ENCODE data around the gene PHTF2. TPM values are rescaled to one million over a fixed set of nuclear protein-coding genes. Genes with fewer than 3 reads are reported as not detected.

Gene PHTF2
- total and polyA plus RNA-seq, 2 experiments from 2014 or later: 13.3 to 26.9 TPM

DNA sequence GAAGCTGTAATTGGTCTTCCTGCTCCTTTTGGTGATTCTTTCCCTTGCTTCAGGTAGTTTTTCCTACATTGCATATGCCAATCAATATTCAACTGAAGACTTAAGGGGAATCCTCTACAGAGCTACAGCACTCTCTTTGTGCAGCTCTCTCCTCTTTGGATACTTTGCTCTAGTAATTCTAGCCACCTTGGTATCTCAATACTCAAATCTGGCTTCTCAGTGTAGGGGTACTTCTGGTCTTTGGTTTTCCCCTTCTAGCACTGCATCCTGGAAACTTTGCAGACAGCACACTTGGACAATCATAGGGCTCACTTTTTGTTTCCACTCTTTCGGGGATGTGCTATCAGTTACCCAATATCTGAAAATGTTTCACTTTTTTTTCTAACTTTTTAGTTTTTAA is 9.9 kb downstream of the PHTF2 start:
- H3K4me3 ChIP-seq: no peak overlapping the region

DNA sequence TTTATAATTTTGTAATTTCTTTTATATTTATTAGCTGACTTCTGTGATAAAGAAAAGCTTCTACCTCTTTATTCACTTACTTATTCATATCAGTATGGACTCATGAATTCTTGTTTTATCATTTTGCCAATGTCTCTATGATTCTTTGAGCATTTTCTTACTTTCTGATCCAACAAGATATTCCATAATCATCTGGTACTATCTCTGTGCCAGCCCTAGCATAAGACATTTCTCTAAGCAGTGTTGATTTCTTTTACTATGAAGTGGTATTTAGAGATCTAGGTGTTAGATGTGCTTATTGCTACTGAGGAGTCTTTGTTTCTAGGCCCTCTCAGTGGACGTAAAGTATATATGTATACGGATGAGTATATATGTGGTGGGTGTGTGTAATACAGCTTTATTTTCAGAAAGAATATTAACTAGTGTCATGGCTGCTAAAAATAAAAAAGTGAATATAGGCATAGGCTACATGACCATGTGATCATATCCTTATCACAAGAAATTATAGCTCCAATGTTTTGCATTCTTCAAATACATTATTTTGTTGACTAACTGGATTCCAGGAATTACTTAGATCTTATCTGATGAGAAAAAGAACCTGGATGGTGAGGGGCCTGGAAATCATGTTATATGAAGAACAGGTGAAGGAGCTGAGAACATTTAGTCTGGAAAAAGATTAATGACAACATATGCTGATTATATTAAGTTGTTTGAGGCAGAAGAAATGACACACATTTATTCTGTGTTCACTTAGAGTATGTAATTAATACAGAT is 13.1 kb downstream of the PHTF2 start:
- peaks cover 83% of the 10 kb centered on the region for H3K79me2 ChIP-seq

More for the DNA sequence above, 9.9 kb downstream of the PHTF2 start:
- H3K36me3 ChIP-seq (replicated peaks; ENCODE audit: insufficient read depth, low read depth): no peaks in the 10 kb centered on the region
- no peaks in the 10 kb centered on the region for H3K9me2 ChIP-seq (replicated peaks; ENCODE audit: insufficient read depth)
- H3K79me2 ChIP-seq: peaks cover 91% of the 10 kb centered on the region
- no peak for DNase-seq (ENCODE audit: low spot score)
- no peaks in the 10 kb centered on the region for H3K27me3 ChIP-seq
- no peak overlapping the region for H2AFZ ChIP-seq
- no peaks in the 10 kb centered on the region for H4K20me1 ChIP-seq (ENCODE audit: insufficient read depth, poor library complexity, severe bottlenecking)
- H3K4me1 ChIP-seq (ENCODE audit: insufficient read depth): peaks cover 8% of the 10 kb centered on the region
- TF ChIP-seq EZH2phosphoT487 (IDR thresholded peaks at IDR 0.05; ENCODE audit: low read depth, severe bottlenecking, unreplicated experiment) (no peak), EZH2 (IDR thresholded peaks at IDR 0.05; ENCODE audit: borderline replicate concordance) (no peak)
- TF ChIP-seq, protein P1, sequence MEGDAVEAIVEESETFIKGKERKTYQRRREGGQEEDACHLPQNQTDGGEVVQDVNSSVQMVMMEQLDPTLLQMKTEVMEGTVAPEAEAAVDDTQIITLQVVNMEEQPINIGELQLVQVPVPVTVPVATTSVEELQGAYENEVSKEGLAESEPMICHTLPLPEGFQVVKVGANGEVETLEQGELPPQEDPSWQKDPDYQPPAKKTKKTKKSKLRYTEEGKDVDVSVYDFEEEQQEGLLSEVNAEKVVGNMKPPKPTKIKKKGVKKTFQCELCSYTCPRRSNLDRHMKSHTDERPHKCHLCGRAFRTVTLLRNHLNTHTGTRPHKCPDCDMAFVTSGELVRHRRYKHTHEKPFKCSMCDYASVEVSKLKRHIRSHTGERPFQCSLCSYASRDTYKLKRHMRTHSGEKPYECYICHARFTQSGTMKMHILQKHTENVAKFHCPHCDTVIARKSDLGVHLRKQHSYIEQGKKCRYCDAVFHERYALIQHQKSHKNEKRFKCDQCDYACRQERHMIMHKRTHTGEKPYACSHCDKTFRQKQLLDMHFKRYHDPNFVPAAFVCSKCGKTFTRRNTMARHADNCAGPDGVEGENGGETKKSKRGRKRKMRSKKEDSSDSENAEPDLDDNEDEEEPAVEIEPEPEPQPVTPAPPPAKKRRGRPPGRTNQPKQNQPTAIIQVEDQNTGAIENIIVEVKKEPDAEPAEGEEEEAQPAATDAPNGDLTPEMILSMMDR (IDR thresholded peaks at IDR 0.05; ENCODE audit: poor library complexity): no peak
- WGBS (ENCODE audit: low lambda C conversion rate, missing lambda C conversion rate): 93% methylated on average over 1 of the region's 1 CpG
- peaks cover 20% of the 10 kb centered on the region for H3K9me3 ChIP-seq (ENCODE audit: low read depth)
- no peak overlapping the region for H3K4me2 ChIP-seq
- no peak overlapping the region for H3K27ac ChIP-seq

DNA sequence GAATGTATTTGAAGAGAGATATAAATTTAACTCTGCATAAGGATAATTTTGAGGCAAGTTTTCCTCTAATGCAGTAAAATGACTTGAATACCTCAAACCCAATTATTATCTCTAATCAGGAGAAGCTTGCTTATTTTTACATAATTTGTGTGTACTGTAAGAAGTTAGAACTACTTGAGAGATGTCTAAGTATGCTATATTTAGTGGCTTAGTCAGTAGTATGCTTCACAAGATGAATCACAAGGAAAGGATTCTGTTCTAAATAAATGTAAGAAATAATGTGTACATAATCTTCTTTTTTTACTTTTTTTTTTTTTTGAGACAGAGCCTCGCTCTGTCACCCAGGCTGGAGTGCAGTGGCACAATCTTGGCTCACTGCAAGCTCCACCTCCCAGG is 13.7 kb downstream of the PHTF2 start:
- 100% methylated on average over 1 of the region's 1 CpG for WGBS (ENCODE audit: low lambda C conversion rate, missing lambda C conversion rate)

More for the DNA sequence above, 13.1 kb downstream of the PHTF2 start:
- H3K4me2 ChIP-seq: no peak overlapping the region
- H3K4me1 ChIP-seq (ENCODE audit: insufficient read depth): peaks cover 8% of the 10 kb centered on the region
- H3K4me3 ChIP-seq: no peak overlapping the region
- WGBS (ENCODE audit: low lambda C conversion rate, missing lambda C conversion rate): 79% methylated on average over 2 of the region's 2 CpGs
- H2AFZ ChIP-seq: no peak overlapping the region
- no peaks in the 10 kb centered on the region for H4K20me1 ChIP-seq (ENCODE audit: insufficient read depth, poor library complexity, severe bottlenecking)
- H3K27me3 ChIP-seq: no peaks in the 10 kb centered on the region
- peak overlapping the region; percentile 48 for H3K27ac ChIP-seq
- H3K9me3 ChIP-seq (ENCODE audit: low read depth): peaks cover 8% of the 10 kb centered on the region
- TF ChIP-seq, protein P1 (IDR thresholded peaks at IDR 0.05; ENCODE audit: poor library complexity): no peak
- TF ChIP-seq EZH2phosphoT487 (IDR thresholded peaks at IDR 0.05; ENCODE audit: low read depth, severe bottlenecking, unreplicated experiment) (no peak), EZH2 (IDR thresholded peaks at IDR 0.05; ENCODE audit: borderline replicate concordance) (no peak)
- no peak for DNase-seq (ENCODE audit: low spot score)
- H3K9me2 ChIP-seq (replicated peaks; ENCODE audit: insufficient read depth): no peaks in the 10 kb centered on the region
- H3K36me3 ChIP-seq (replicated peaks; ENCODE audit: insufficient read depth, low read depth): no peaks in the 10 kb centered on the region

More for the DNA sequence above, 13.7 kb downstream of the PHTF2 start:
- Histone ChIP-seq H3K4me3 (no peak overlapping the region), H3K9me3 (ENCODE audit: low read depth) (peaks cover 4% of the 10 kb centered on the region), H3K27ac (peak overlapping the region; percentile 48), H3K79me2 (peaks cover 83% of the 10 kb centered on the region), H3K4me1 (ENCODE audit: insufficient read depth) (peaks cover 8% of the 10 kb centered on the region), H3K36me3 (replicated peaks; ENCODE audit: insufficient read depth, low read depth) (no peaks in the 10 kb centered on the region), H3K27me3 (no peaks in the 10 kb centered on the region), H4K20me1 (ENCODE audit: insufficient read depth, poor library complexity, severe bottlenecking) (no peaks in the 10 kb centered on the region), H2AFZ (no peak overlapping the region), H3K4me2 (peak overlapping the region; percentile 28), H3K9me2 (replicated peaks; ENCODE audit: insufficient read depth) (no peaks in the 10 kb centered on the region)
- no peak for DNase-seq (ENCODE audit: low spot score)
- TF ChIP-seq, protein P1 (IDR thresholded peaks at IDR 0.05; ENCODE audit: poor library complexity): no peak
- TF ChIP-seq EZH2phosphoT487 (IDR thresholded peaks at IDR 0.05; ENCODE audit: low read depth, severe bottlenecking, unreplicated experiment) (no peak), EZH2 (IDR thresholded peaks at IDR 0.05; ENCODE audit: borderline replicate concordance) (no peak)

All from hepatocyte (in vitro differentiated cells).